ENCODE measurements around the gene CD9. TPM values are rescaled to one million over a fixed set of nuclear protein-coding genes. Genes with fewer than 3 reads are reported as not detected.

The CD9 gene
- polyA plus RNA-seq, 3 donors: 139 to 304 (median 179) TPM

DNA sequence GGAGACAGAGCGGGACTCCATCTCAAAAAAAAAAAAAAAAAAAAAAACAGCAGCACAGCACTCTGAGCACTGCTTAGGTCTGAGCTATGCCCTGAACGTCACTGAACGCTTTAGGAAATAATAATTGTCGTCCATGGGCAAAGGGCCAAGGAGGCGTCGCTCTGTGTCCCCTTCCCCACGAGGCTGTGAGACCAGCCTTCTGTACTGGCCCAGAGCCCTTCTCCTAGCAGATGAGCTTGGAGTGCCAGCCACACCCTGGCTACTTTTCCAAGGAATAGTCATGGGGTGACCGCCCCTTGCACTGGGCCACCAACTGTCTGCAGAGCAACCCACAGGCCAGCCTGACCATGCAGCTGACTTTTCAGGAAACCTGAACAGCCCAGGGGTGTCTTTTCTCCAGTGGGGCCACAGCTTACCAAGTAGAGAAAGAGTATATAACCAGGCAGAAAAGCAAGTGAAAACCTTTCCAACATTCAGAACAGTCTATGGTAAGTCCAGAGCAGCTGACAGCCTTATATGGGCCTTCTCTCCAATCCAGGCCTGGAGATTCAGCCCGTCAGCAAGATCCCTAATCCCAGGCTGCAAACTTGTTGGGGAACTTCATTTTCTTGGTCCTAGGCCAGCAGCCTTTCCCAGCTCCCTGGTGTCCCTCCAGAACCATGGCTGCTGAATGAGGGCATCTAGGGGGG, 28.5 kb downstream of the CD9 start:
- DNase-seq (ENCODE audit: extremely low read depth in 1 of 11, low read depth in 9 of 11, low spot score in 4 of 11): no peak

DNA sequence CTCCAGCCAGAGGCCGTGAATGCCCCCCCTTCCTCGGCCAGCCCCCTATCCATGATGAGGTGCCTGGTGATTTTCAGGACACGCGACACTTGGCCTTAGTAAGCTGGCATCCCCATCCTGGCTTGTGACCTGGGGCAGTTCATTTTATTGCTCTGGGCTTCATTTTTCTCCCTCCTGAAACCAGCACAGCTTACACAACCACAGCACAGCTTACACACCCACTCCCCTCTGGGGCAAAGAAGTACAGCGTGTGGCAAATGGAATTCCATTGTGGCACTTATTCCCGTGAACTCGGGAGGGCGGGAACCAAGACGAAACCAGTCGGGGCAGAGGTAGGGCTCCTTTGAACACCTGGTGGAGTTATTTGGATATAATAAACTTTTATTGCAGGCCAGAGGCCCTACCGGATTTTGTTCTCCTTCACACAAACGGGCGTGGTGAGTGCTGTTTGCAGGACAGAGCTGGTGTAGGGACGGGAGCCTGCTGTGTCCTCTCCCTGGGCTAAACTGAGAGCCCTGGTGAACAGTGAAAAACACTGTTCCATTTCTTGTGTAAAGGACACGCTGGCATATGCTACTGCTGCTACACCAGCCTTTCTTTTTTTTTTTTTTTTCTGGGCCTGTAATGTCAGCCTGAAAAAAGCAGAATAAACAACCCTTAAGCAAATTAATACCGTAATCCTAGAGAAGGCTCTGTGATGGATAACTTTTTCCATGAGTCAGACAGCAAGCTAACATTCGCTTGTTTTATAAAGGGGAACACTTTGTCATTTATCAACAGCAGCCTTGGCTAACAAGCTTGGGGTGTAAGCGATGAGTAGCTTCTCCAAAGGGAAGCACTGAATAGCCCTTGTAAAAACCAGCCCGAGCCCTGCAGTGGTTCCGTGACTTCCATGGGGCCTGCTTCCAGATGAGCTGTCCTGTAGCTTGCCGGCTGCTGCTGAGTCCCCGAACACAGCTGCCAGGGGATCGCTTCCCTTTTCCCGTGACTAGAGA, 29.3 kb downstream of the CD9 start:
- no peak for DNase-seq (ENCODE audit: extremely low read depth in 1 of 11, low read depth in 9 of 11, low spot score in 4 of 11)

DNA sequence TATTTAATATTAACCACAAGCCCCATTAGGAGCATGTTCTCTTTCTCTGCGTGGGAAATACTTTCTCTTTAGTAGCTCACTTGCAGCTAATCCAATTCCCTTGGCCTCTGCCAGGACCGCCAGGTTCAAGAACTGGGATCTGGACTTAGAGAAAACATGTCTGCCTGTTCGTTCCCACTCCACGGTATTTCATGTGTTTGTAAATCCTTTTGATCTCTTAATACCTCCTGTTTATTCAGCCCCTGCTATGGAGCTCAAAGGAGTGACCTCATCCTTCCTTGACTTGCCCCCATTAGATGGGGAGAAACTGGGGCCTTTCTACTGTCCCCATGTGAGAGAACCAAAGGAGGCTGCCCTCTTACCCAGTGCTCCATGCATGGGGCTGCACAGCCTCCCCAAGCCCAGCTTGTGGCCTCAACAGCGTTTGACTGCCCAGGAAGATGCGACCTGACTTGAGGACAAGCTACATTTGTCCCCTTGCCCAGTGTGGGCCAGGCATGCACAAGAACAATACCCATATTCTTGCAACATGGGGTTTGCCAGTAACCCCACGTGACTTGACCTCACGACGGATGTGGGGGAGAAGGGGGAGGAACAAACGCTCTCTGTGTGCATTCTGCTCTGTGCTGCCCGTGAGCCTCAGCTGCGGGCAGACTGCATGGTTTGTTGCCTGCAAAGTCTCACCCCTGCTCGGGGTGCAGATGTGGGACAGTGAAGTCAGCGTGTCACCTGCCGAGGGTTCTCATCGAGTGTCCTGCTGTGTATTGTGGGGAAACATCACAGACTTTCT, 30.3 kb downstream of the CD9 start:
- DNase-seq (ENCODE audit: extremely low read depth in 1 of 11, low read depth in 9 of 11, low spot score in 4 of 11): no peak

DNA sequence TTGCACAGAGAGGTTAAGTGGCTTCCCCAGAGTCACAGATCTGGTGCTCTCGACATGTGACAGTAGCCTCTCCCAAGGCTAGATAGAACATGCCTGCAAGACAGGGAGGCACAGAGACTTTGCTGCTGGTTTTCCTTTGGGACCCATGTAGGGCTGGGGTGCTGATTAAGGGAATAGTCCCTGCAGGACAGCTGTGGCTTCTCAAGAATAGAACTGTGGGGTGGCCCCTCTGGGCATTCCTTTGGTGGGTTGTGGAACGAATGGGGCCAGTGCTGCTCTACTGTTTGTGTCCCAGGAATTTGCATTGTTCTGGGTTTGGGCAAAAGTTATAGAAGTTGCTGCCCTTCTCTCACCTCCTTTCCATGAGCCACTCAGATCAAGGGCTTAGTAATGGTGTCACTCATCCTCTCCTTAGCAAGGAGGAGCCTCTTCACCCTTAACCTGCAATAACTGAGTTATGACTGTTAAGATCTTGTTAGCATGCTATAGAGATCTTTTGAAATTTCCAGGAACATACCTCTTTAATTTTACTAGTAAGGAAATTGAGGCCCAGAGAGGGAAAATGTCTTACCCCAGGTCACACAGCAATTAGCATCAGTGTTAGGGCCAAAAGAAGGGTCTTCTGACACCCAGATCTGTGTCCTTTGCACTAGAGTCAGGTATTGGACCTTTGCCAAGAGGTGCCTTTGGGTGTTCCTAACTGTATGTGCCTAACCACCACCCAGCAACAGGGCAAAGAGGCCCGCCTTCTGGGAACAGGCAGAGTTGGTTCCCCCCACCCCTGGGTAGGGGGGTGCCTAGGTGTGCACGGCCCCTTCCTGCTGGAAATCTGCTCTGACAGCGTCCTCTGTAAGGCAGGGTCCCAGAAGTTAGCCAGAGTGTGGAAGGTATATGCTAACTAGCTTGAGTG, 31.4 kb downstream of the CD9 start:
- no peak for DNase-seq (ENCODE audit: extremely low read depth in 1 of 11, low read depth in 9 of 11, low spot score in 4 of 11)

DNA sequence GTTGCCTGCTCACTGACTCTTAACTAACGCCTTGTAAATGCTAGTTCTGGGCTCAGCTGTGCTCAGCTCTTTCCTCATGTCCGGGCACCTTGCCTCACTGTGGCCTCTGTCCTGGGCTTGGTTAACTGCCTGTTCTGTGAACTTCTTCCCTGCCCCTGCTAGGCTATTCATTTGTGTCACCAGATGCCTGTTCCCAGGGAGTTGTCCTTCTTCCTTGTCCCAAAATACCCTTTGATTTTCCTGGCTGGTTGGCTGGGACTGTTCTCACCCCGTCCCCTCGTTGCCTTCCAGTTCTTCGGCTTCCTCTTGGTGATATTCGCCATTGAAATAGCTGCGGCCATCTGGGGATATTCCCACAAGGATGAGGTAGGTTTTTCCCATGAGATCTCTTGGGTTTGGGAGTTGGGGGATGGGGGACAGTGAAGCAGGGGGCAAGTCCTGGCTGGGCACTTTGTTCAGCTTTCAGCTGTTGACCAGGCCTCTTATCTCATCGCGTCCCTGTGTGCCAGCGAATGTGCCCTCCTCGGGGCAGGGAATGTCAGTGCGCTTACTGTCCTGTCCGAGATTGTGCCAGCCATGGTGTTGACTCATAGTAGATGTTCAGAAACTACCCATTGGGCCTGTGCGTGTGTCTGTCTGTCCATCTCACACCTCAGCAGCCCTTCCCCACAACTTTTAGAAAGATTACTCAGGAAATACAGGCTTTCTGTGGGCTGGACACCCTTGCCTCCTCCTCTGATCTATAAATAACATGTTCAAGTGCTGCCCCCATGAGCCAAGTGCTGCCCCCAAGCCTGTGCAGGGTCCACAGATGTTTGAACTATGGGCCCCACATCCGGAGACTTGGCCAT, 33.1 kb downstream of the CD9 start:
- DNase-seq (ENCODE audit: extremely low read depth in 1 of 11, low read depth in 9 of 11, low spot score in 4 of 11): no peak

DNA sequence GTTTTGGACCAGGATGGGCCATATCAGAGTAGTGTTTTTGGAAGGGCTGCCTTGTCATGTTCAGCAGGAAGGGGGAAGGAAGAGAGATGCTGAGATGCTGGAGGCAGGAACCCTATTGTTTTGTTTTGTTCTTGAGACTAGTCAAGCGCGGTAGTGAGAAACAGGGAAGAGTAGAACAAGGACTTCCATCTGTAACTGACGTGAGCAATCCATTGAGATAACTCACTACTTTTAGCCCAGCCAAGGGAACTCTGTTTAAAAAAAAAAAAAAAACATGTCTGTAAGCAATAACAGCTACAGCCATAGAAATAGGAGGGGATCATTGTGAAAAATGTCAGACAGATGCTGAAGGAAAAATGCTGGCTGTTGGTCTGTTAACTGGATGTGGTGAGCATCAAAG, 34.0 kb downstream of the CD9 start:
- no peak for DNase-seq (ENCODE audit: extremely low read depth in 1 of 11, low read depth in 9 of 11, low spot score in 4 of 11)

DNA sequence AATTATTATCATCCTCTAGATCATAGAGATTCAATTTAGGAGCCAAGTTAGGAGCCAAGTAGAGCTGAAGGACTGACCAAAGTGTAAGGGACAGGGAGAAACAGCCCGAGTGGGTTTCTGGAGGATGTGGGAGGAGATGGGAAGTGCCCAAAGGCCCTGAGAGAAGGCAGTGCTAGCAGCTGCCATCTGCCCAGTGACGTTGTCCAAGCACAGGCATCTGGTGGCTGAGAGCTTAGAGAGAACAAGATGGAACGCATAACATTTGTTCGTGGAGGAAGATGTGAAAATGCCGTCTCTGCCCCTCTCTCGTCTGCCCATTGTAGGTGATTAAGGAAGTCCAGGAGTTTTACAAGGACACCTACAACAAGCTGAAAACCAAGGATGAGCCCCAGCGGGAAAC, 34.7 kb downstream of the CD9 start:
- no peak for DNase-seq (ENCODE audit: extremely low read depth in 1 of 11, low read depth in 9 of 11, low spot score in 4 of 11)

DNA sequence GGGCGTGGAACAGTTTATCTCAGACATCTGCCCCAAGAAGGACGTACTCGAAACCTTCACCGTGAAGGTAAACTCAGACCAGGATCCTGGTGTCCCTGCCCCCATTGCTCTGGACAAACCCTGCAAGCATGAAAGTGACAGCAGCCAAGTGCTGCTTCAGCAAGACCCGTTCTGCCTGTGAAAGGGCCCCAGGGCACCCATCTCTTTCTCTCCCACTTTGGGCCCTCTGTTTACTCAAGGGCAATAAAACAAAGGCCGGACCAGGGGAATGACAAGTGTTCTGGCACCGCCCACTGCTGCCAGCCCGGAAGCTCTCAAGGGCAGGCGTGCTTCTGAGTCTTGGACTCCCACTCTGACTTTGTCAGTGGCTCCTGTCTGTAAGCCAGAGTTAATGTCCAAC, 35.3 kb downstream of the CD9 start:
- no peak for DNase-seq (ENCODE audit: extremely low read depth in 1 of 11, low read depth in 9 of 11, low spot score in 4 of 11)

DNA sequence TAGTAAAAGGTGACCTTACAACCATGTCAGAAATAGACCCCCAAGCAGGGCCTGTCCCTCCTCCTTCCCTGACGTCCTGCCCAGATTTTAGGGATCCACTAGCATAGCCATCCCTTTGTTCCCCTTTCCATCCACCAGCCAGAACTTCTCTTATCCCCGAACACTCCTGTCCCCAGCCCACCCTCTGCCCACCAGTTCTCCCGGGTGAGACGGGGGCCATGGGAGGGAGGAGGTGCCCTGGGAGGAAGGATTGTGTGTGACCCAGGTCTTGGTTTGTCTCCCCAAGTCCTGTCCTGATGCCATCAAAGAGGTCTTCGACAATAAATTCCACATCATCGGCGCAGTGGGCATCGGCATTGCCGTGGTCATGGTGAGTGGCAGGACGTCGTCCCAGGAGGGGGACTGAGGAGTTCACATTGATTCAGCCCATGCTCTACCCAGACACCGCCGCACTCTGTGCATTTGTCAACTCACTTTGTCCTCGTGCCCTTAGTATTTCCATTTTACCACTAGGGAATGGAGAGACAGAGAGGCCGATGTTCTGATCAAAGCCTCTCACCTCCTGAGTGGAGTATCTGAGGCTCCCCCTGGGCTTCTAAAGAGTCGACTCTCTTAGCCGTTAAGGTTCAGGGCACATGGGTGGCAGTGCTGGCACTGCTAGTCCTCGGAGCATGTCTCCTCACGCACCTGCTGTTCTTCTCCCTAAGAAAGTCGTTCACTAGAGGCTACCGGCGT, 35.9 kb downstream of the CD9 start:
- DNase-seq (ENCODE audit: extremely low read depth in 1 of 11, low read depth in 9 of 11, low spot score in 4 of 11): no peak

DNA sequence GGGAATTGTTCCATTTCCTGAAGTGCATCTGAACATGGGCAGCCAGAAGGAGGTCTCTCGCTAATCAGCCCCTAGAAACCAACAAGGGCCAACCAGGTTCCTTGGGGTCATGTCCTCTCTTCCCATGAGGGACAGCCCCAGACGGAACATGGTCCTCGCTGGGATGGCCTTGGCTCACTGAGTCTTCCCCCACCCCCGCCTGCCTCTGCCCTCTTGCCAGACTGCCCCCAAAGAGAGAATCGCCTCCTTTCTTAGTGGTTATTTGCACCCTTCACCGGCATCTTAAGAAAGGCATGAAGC, 36.4 kb downstream of the CD9 start:
- no peak for DNase-seq (ENCODE audit: extremely low read depth in 1 of 11, low read depth in 9 of 11, low spot score in 4 of 11)

DNA sequence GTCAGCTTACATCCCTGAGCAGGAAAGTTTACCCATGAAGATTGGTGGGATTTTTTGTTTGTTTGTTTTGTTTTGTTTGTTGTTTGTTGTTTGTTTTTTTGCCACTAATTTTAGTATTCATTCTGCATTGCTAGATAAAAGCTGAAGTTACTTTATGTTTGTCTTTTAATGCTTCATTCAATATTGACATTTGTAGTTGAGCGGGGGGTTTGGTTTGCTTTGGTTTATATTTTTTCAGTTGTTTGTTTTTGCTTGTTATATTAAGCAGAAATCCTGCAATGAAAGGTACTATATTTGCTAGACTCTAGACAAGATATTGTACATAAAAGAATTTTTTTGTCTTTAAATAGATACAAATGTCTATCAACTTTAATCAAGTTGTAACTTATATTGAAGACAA, 37.6 kb downstream of the CD9 start:
- DNase-seq (ENCODE audit: extremely low read depth in 1 of 11, low read depth in 9 of 11, low spot score in 4 of 11): no peak

DNA sequence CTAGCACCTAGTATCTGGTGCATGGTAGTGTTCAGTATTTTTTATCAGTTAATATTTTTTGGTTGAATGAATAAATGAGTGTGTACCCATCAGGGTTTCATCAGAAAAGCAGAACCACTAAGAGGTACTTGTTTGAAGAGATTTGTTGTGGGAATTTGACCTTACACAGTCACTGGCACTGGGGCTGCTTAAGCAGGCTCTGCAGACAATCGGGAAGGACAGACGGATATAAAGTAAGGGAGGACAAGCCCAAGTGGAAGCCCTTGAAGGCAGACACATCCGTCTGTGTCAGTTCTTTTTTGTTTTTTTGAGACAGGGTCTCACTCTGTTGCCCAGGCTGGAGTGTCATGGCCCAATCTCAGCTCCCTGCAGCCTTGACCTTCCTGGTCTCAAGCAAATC, 38.7 kb downstream of the CD9 start:
- no peak for DNase-seq (ENCODE audit: extremely low read depth in 1 of 11, low read depth in 9 of 11, low spot score in 4 of 11)

DNA sequence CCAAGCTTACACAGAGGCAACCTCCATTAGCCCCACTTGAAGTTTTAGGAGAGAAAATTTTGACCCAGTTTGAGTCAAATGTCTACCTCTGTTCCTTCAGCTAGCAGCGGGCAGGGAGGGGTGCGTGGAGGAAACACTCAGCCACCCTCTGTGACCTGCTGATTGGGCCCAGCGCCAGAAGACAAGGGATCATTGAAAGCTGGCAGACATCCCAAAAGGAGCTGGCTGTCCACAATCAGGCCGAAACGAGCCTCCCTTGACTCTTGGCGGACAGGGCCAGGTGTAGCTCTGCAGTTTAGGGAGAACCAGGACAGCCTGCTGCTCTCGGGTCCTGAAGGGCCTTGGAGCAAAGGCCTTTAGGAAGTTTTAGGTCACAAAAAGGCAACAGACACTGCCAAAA, 41.3 kb downstream of the CD9 start:
- DNase-seq (ENCODE audit: extremely low read depth in 1 of 11, low read depth in 9 of 11, low spot score in 4 of 11): no peak

DNA sequence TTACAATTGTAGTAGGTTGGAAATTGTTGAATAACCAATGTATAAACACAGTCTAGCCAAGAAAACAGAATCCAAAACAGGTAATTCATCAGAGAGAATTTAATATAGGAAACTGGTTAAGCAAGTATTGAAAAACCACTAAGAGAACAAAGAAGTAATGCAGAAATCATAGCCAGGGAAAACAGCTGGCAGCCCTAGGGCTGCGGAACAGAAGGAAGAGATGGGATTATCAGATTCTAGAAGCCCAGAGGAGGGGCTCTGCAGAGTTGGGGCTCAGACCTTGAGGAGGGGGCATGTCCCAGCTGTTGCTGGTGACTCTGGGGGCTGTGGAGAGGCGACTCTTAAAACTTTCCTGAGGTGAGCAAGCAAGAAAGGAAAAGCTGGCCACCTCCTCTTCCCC, 49.4 kb downstream of the CD9 start:
- DNase-seq (ENCODE audit: extremely low read depth in 1 of 11, low read depth in 9 of 11, low spot score in 4 of 11): no peak

DNA sequence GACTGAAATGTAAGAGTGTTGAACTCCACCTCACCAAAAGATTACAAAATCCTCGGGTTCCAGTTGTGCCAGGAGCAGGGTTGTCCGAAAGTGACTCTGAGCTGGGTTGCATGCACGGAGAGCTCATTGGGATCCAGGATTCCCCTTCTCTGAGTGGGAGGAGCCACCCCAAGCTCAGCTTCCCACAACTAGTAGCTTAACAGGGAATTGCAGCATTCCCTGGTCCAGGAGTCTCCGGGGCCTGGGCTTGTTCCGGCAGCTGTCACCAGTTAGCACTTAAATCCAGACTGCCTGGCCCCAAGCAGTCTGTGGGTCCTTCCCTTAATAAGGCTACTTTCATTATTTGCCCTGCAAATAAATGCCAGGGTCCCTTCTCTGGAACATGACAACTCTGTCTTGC, 50.1 kb downstream of the CD9 start:
- DNase-seq (ENCODE audit: extremely low read depth in 1 of 11, low read depth in 9 of 11, low spot score in 4 of 11): no peak

DNA sequence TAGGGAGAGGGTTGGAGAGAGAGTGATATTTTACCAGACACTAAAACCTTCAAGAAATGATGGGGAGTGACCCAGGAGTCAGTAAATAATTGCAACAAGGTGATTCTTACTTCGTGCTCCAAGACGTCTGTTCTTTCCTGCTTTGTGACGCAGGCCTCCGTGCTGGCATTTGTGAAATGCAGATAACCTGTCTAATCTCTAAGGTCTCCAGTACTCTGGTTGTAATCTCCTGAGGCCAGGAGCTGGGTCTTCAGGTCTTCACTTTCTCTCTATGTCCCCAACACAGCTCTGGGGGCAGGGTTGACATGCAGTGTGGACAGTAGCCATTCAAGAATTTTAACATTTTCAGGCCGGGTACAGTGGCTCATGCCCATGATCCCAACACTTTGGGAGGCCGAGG, 53.1 kb downstream of the CD9 start:
- no peak for DNase-seq (ENCODE audit: extremely low read depth in 1 of 11, low read depth in 9 of 11, low spot score in 4 of 11)

DNA sequence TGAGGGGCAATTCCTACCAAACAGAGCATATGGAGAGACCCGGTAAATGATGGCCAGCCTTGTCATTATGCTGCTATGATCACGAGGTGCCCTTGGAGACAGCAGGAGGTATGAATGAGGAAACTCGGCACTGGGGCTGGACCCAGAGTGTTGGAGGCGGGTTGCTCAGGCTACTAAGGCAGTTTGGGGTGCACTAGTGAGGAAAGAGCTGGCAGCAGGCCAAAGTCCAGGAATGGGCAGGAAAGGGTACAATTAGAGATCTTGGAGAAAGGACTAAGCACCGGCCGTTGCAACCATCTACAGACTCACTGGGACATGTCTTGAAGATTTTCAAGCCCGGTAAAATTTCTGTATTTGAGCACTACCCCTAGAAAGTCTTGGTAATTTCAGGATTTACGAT, 54.3 kb downstream of the CD9 start:
- no peak for DNase-seq (ENCODE audit: extremely low read depth in 1 of 11, low read depth in 9 of 11, low spot score in 4 of 11)
